Lung (tissue), 12 donors: ENCODE measurements around the gene MAGI2. TPM values are rescaled to one million over a fixed set of nuclear protein-coding genes. Genes with fewer than 3 reads are reported as not detected.
A peak's percentile ranks its signal among the peaks of the same experiment; 100 is the strongest.

Experiments
- ATAC-seq: fragments of 200-7000 bp; cut with Tn5 transposase; one replicate; pipeline ENCODE4 v1.9.1; 2020; ENCODE audit warnings: moderate number of reproducible peaks; ENCODE audit not compliant: insufficient read depth, low FRiP score
- DNase-seq, 3 donors: peaks; one replicate each; pipeline ENCODE4 v3.0.0-alpha.2; 2013 to 2017
- H3K27ac ChIP-seq, 2 donors: one replicate each; pipeline ENCODE4 v1.5.1; 2013; ENCODE audit warnings: mild to moderate bottlenecking in 2 of 2, moderate library complexity in 2 of 2, control low read depth in 1 of 2, inconsistent platforms in 1 of 2, low read depth in 1 of 2, low read length in 1 of 2
- H3K27me3 ChIP-seq, 3 donors: one replicate each; pipeline ENCODE4 v1.5.1; 2013; ENCODE audit warnings: low read length in 2 of 3; ENCODE audit not compliant: control insufficient read depth in 3 of 3, insufficient read depth in 3 of 3
- H3K36me3 ChIP-seq, 4 donors: one replicate each; pipeline ENCODE4 v1.5.1; 2013; ENCODE audit warnings: low read length in 4 of 4, mild to moderate bottlenecking in 1 of 4, moderate library complexity in 1 of 4; ENCODE audit not compliant: control insufficient read depth in 4 of 4, insufficient read depth in 4 of 4
- H3K4me1 ChIP-seq, 5 donors: one replicate each; pipeline ENCODE4 v1.5.1; 2013; ENCODE audit warnings: low read length in 5 of 5, mild to moderate bottlenecking in 2 of 5, moderate library complexity in 1 of 5; ENCODE audit not compliant: control insufficient read depth in 5 of 5, insufficient read depth in 5 of 5
- H3K4me3 ChIP-seq: one replicate; pipeline ENCODE4 v1.5.1; 2013; ENCODE audit warnings: mild to moderate bottlenecking, control low read depth, moderate library complexity
- H3K9ac ChIP-seq, 2 donors: one replicate each; pipeline ENCODE4 v1.5.1; 2013; ENCODE audit warnings: low read length in 2 of 2, control low read depth in 1 of 2; ENCODE audit not compliant: insufficient read depth in 1 of 2
- H3K9me3 ChIP-seq, 4 donors: one replicate each; pipeline ENCODE4 v1.5.1; 2013; ENCODE audit warnings: low read length in 3 of 4, mild to moderate bottlenecking in 1 of 4, moderate library complexity in 1 of 4; ENCODE audit not compliant: control insufficient read depth in 4 of 4, insufficient read depth in 3 of 4
- CTCF ChIP-seq: IDR thresholded peaks from 2 replicates; pipeline ENCODE4 v1.5.1; 2012; ENCODE audit warnings: mild to moderate bottlenecking; ENCODE audit errors: control extremely low read depth, extremely low read depth
- WGBS, 2 donors: extraction: QIAGEN DNeasy Blood & Tissue Kit; methylation state at CpG; one replicate each; pipeline ENCODE4 v1.1.7; 2013; 5-methylcytosine and 5-hydroxymethylcytosine counted together
- polyA plus RNA-seq, 2 donors: library from polyadenylated mRNA; stranded (reverse); fragments of 200-250 nt; gene quantifications; one replicate each; pipeline ENCODE4 v1.2.1, GENCODE V29; 2013
- total RNA-seq, 2 donors: library from RNA; depleted of rRNA in 1 of 2; stranded (reverse); fragments of >200 nt in 1 of 2; gene quantifications; one replicate each; pipeline ENCODE4 v1.2.1, GENCODE V29; 2014 to 2021
- donor health status: control.
- donor health status: control.
- donor health status: Bipolar disorder and iron deficiency.
- donor health status: healthy.
- donor health status: DM: yes; HTN: yes; CAD: no.

Gene MAGI2
- total and polyA plus RNA-seq, 4 donors = 0.94 to 18.0 (median 5.3) TPM

GRCh38 chr7:79400222-79400621, 53.2 kb downstream of the MAGI2 start:
- no peak for TF ChIP-seq CTCF
- ATAC-seq = no peak
- Histone ChIP-seq H3K4me1 (peaks cover 0 to 24% (median 6%) of the 10 kb centered on the region in 5 donors), H3K27ac (no peak overlapping the region), H3K27me3 (no peaks in the 10 kb centered on the region), H3K4me3 (no peak overlapping the region), H3K36me3 (no peaks in the 10 kb centered on the region), H3K9ac (no peak overlapping the region), H3K9me3 (no peaks in the 10 kb centered on the region)
- peak in 1 of 3 donors; percentile 14 for DNase-seq

- ATAC-seq (no peak), DNase-seq (peak in 2 of 3 donors; percentile 11 to 24)
- H3K36me3 ChIP-seq = no peaks in the 10 kb centered on the region
- H3K4me3 ChIP-seq = no peak overlapping the region
- 58 to 73% methylated on average over 3 of the region's 3 CpGs for WGBS, 2 donors
- H3K9me3 ChIP-seq = no peaks in the 10 kb centered on the region
- H3K27ac ChIP-seq = no peak overlapping the region
- no peak overlapping the region for H3K9ac ChIP-seq
- no peaks in the 10 kb centered on the region for H3K27me3 ChIP-seq
- no peak for TF ChIP-seq CTCF
- H3K4me1 ChIP-seq = peaks cover 0 to 20% (median 3%) of the 10 kb centered on the region in 5 donors
Measured at GRCh38 chr7:79398138-79398749, 55.2 kb downstream of the MAGI2 start.

- Histone ChIP-seq H3K27me3 (no peaks in the 10 kb centered on the region), H3K4me3 (no peak overlapping the region), H3K27ac (no peak overlapping the region), H3K9ac (no peak overlapping the region), H3K9me3 (peaks cover 0 to under 1% (median under 1%) of the 10 kb centered on the region in 4 donors), H3K36me3 (no peaks in the 10 kb centered on the region), H3K4me1 (peaks cover 0 to 7% (median 0%) of the 10 kb centered on the region in 5 donors)
- DNase-seq (peak in 2 of 3 donors; percentile 47 to 69), ATAC-seq (no peak)
- no peak for TF ChIP-seq CTCF
- WGBS, 2 donors = 51 to 60% methylated on average over 4 of the region's 4 CpGs
Measured at GRCh38 chr7:79386688-79387422, 66.6 kb downstream of the MAGI2 start.
